Skeletal muscle tissue (tissue), 5 donors: Measurements from ENCODE around the gene OR7A10. TPM values are rescaled to one million over a fixed set of nuclear protein-coding genes. Genes with fewer than 3 reads are reported as not detected.
"Not testable (repeated sequence)": the region's sequence is repeated elsewhere in the genome, so short reads cannot be mapped to it uniquely, and the experiment has no call there.

Experiments used
- H3K27ac ChIP-seq: one replicate; pipeline ENCODE4 v1.7.0; 2013; ENCODE audit warnings: mild to moderate bottlenecking, low read depth, low read length, inconsistent platforms
- H3K27me3 ChIP-seq, 3 donors: one replicate each; pipeline ENCODE4 v1.7.0; 2013; ENCODE audit warnings: low read length in 3 of 3; ENCODE audit not compliant: control insufficient read depth in 3 of 3, insufficient read depth in 3 of 3
- H3K36me3 ChIP-seq, 3 donors: one replicate each; pipeline ENCODE4 v1.7.0; 2013; ENCODE audit warnings: low read length in 3 of 3; ENCODE audit not compliant: control insufficient read depth in 3 of 3, insufficient read depth in 3 of 3
- H3K4me1 ChIP-seq, 3 donors: one replicate each; pipeline ENCODE4 v1.7.0; 2013; ENCODE audit warnings: low read length in 3 of 3, mild to moderate bottlenecking in 3 of 3; ENCODE audit not compliant: control insufficient read depth in 3 of 3, insufficient read depth in 3 of 3
- H3K4me3 ChIP-seq, 3 donors: one replicate each; pipeline ENCODE4 v1.7.0; 2013; ENCODE audit warnings: low read length in 3 of 3
- H3K9ac ChIP-seq, 3 donors: one replicate each; pipeline ENCODE4 v1.7.0; 2013; ENCODE audit warnings: low read length in 3 of 3, mild to moderate bottlenecking in 3 of 3, moderate library complexity in 2 of 3, low read depth in 1 of 3
- H3K9me3 ChIP-seq, 3 donors: one replicate each; pipeline ENCODE4 v1.7.0; 2013; ENCODE audit warnings: low read length in 3 of 3; ENCODE audit not compliant: control insufficient read depth in 3 of 3
- small RNA-seq: library from RNA; depleted of rRNA; stranded (forward); fragments of <200 nt; gene quantifications from one replicate; pipeline ENCODE3, GENCODE V24; 2014
- total RNA-seq: library from RNA; depleted of rRNA; stranded (reverse); fragments of >200 nt; gene quantifications from one replicate; pipeline ENCODE4 v1.2.3, GENCODE V29; 2014
- donor health status: Osteomylitis.

OR7A10 gene
- total RNA-seq, 1 donor from 2014 or later, result not detected

DNA sequence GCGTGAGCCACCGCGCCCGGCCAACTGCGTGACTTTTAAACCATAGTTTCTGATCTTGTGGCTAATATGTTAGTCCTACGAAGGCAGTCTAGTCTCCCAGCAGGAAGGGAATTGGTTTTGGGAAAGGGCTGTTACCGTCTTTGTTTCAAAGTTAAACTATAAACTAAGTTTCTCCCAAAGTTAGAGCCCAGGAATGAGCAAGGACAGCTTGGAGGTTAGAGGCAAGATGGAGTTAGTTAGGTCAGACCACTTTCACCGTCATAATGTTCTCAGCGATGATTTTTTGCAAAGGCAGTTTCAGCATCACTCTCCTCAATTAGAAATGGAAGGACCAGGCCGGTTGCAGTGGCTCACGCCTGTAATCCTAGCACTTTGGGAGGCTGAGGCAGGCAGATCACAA is 52.7 kb downstream of the OR7A10 start:
- Histone ChIP-seq H3K36me3 (no peaks in the 10 kb centered on the region), H3K4me3 (no peak overlapping the region), H3K27me3 (no peaks in the 10 kb centered on the region), H3K4me1 (no peaks in the 10 kb centered on the region), H3K9ac (no peak overlapping the region), H3K27ac (no peak overlapping the region), H3K9me3 (peaks cover 0 to 3% (median 0%) of the 10 kb centered on the region in 3 donors)

DNA sequence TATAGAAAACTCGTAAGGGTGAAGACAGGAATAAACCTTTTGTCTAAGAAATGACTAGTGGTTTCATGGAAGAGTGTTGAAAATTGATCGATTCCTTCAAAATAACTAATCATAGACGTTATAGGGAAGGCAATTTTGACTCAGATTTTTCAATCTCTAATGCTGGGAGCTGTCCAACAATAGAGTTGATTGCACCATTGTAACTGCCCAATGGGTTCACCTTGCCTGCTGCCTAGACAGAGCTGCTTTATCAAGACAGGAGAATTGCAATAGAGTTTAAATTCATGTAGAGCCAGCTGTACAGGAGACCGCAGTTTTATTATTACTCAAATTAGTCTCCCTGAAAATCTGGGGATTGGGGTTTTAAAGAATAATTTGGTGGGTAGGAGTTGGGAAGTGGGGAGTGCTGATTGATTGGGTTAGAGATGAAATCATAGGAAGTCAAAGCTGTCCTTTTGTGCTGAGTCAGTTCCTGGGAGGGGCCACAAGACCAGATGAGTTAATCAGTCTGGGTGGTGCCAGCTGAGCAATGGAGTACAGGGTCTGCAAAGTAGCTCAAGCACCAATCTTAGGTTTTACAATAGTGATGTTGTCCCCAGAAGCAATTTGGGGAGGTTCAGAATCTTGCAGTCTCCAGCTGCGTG is 53.5 kb downstream of the OR7A10 start:
- H3K36me3 ChIP-seq, result no peaks in the 10 kb centered on the region
- H3K9me3 ChIP-seq, result peaks cover 0 to 3% (median 0%) of the 10 kb centered on the region in 3 donors
- no peak overlapping the region for H3K27ac ChIP-seq
- no peak overlapping the region for H3K4me3 ChIP-seq
- no peak overlapping the region for H3K9ac ChIP-seq
- H3K4me1 ChIP-seq, result no peaks in the 10 kb centered on the region
- H3K27me3 ChIP-seq, result no peaks in the 10 kb centered on the region

DNA sequence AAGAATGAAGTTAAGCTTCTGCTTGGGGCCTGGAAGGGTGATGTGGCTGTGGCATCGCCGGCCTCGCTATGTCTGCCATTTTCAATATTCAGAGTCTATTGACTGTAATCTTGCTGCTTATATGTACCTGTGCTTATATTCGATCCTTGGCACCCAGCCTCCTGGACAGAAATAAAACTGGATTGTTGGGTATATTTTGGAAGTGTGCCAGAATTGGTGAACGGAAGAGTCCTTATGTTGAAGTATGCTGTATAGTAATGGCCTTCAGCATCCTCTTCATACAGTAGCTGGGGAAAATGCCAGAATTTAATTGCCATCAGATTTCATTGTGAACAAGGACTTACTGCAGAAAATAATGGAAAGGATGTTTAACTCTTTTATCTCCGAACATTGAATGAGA is 56.5 kb downstream of the OR7A10 start:
- not testable (repeated sequence) for H3K27me3 ChIP-seq, H3K9me3 ChIP-seq

More for the DNA sequence above, 56.5 kb downstream of the OR7A10 start:
- H3K4me1 ChIP-seq, H3K9ac ChIP-seq, H3K4me3 ChIP-seq, H3K36me3 ChIP-seq, H3K27ac ChIP-seq: not testable (repeated sequence)

Small RNA genes lying within 50 kb of the gene (small RNA-seq; reads per million reads assigned to genes)
- gene AC005255.1 (not detected), gene OR7A18P (not detected)

Other genes starting within 250 kb of the OR7A10 start
- not detected for gene ADGRE3, start 174.1 kb downstream of the OR7A10 start, total RNA-seq
- 12.0 TPM for gene ZNF333, start 158.9 kb downstream of the OR7A10 start, total RNA-seq
- under 0.01 TPM for gene ADGRE2, start 70.4 kb downstream of the OR7A10 start, total RNA-seq
- gene OR7A5, start 13.7 kb downstream of the OR7A10 start, total RNA-seq, result not detected
- gene OR7C1, start 13.7 kb downstream of the OR7A10 start, total RNA-seq, result not detected
- gene OR7A17, start 37.2 kb upstream of the OR7A10 start, total RNA-seq, result not detected
- gene OR7C2, start 92.6 kb upstream of the OR7A10 start, total RNA-seq, result not detected
- under 0.01 TPM for gene SLC1A6, start 130.9 kb upstream of the OR7A10 start, total RNA-seq
- not detected for gene CASP14, start 200.6 kb upstream of the OR7A10 start, total RNA-seq
- not detected for gene OR1I1, start 233.3 kb upstream of the OR7A10 start, total RNA-seq